ENCODE results near the gene RELN.

Gene RELN

GRCh38 chr7:103995554-103995953 is 6.1 kb upstream of the RELN start:
- in situ Hi-C loops (cut with HindIII; ENCODE audit: low sequenced_read_pairs), result no loop called here
- no peak overlapping the region for H3K4me3 ChIP-seq (ENCODE audit: low read depth, low read length)

GRCh38 chr7:103993551-103993950 is 4.1 kb upstream of the RELN start:
- in situ Hi-C loops (cut with HindIII; ENCODE audit: low sequenced_read_pairs), result no loop called here
- no peak overlapping the region for H3K4me3 ChIP-seq (ENCODE audit: low read depth, low read length)
- DNase-seq (ENCODE audit: low read depth, low spot score), result no peak
- TF ChIP-seq CTCF (IDR thresholded peaks at IDR 0.05; ENCODE audit: low read depth, low read length), result no peak

More at GRCh38 chr7:103995554-103995953, 6.1 kb upstream of the RELN start:
- no peak for TF ChIP-seq CTCF (IDR thresholded peaks at IDR 0.05; ENCODE audit: low read depth, low read length)
- no peak for DNase-seq (ENCODE audit: low read depth, low spot score)

- DNase-seq (ENCODE audit: low read depth, low spot score), result no peak
- in situ Hi-C loops (cut with HindIII; ENCODE audit: low sequenced_read_pairs), result no loop called here
- TF ChIP-seq CTCF (IDR thresholded peaks at IDR 0.05; ENCODE audit: low read depth, low read length), result no peak
- no peak overlapping the region for H3K4me3 ChIP-seq (ENCODE audit: low read depth, low read length)
Measured at GRCh38 chr7:103991406-103991805, 1.9 kb upstream of the RELN start.

- in situ Hi-C loops (cut with HindIII; ENCODE audit: low sequenced_read_pairs), result no loop called here
- no peak for TF ChIP-seq CTCF (IDR thresholded peaks at IDR 0.05; ENCODE audit: low read depth, low read length)
- DNase-seq (ENCODE audit: low read depth, low spot score), result no peak
- H3K4me3 ChIP-seq (ENCODE audit: low read depth, low read length), result no peak overlapping the region
Measured at GRCh38 chr7:103990991-103991390, 1.5 kb upstream of the RELN start.

GRCh38 chr7:103989785-103990767 is 618 bp upstream of the RELN start:
- DNase-seq (ENCODE audit: low read depth, low spot score), result peak; percentile 52
- peak overlapping the region; percentile 40 for H3K4me3 ChIP-seq (ENCODE audit: low read depth, low read length)
- in situ Hi-C loops (cut with HindIII; ENCODE audit: low sequenced_read_pairs), result no loop called here
- TF ChIP-seq CTCF (IDR thresholded peaks at IDR 0.05; ENCODE audit: low read depth, low read length), result peak; percentile 16

- peak overlapping the region; percentile 28 for H3K4me3 ChIP-seq (ENCODE audit: low read depth, low read length)
- peak; percentile 19 for DNase-seq (ENCODE audit: low read depth, low spot score)
- in situ Hi-C loops (cut with HindIII; ENCODE audit: low sequenced_read_pairs), result no loop called here
- no peak for TF ChIP-seq CTCF (IDR thresholded peaks at IDR 0.05; ENCODE audit: low read depth, low read length)
Measured at GRCh38 chr7:103988468-103989199, 824 bp downstream of the RELN start.

Measured in astrocyte of the spinal cord (primary cell).